NCI-H146 treated with DMSO at 0.1 percent for 48 hours (cell line): ENCODE results near the gene CD4.

Source experiments
- DNase-seq: peaks from one replicate; lab custom pipeline; 2025; ENCODE audit not compliant: unreplicated experiment; lab: John Stamatoyannopoulos, UW

The CD4 gene

DNA sequence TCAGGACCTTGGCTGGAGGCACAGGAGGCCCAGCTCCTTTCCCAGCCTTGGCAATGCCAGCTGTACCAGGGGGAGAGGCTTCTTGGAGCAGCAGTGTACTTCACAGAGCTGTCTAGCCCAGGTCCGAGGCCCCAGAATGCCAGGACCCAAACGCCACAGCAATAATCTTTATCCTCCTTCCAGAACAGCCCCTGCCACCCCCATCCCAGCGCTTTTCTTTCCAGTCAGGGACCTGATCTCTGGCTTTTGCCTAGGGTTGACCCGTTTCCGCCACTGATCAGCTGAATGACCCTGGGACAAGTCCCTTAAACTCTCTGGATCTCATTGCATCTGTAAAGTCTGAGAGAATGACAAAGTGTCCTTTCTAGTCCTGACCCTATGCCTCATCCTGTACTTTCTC is 11.9 kb upstream of the CD4 start:
- no peak for DNase-seq

GRCh38 chr12:6778217-6778573 is 11.1 kb upstream of the CD4 start:
- DNase-seq = no peak

GRCh38 chr12:6778574-6779550 is 10.5 kb upstream of the CD4 start:
- DNase-seq = peak; percentile 96

GRCh38 chr12:6779708-6780432 is 9.5 kb upstream of the CD4 start:
- no peak for DNase-seq

GRCh38 chr12:6780573-6780972 is 8.8 kb upstream of the CD4 start:
- DNase-seq = no peak

GRCh38 chr12:6782119-6782518 is 7.2 kb upstream of the CD4 start:
- no peak for DNase-seq

DNA sequence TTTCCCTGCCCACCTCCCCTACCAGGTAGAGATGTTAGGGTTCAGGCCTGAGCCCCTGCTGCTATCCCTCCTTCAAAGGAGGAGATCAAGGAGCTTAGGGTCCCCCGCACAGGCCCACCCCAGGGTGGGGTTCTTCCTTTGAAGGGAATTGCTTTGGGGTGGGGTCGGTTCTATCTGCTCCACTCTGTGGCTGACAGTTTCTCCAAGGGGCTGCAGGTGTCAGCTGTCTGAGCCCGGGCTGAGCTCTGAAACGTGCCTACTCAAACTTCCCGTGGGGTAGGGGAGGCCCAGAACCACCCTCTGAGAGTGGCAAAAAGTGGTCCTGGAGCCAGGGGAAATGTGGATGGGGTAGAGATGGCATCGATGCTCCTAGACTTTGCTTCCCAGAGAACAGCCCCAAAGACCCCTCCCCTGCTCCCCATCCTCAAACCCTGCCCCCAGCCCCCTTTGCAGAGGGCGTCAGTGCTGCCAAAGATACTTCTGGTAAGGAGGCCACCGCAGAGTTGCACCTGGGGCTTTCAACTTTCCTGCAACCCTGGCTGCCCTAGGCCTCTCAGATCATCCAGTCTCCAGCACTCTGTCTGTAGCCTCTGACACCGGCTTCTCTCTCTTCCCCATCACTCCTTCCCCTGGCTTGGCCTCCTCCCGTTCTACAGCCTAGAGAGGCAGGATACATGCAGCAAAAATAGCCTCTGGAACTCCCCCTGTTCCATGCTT is 6.3 kb upstream of the CD4 start:
- DNase-seq = no peak

- no peak for DNase-seq
Observed at GRCh38 chr12:6783828-6784227, 5.5 kb upstream of the CD4 start.

GRCh38 chr12:6784296-6784695 is 5.0 kb upstream of the CD4 start:
- no peak for DNase-seq

- no peak for DNase-seq
Observed at GRCh38 chr12:6784761-6785160, 4.6 kb upstream of the CD4 start.

DNA sequence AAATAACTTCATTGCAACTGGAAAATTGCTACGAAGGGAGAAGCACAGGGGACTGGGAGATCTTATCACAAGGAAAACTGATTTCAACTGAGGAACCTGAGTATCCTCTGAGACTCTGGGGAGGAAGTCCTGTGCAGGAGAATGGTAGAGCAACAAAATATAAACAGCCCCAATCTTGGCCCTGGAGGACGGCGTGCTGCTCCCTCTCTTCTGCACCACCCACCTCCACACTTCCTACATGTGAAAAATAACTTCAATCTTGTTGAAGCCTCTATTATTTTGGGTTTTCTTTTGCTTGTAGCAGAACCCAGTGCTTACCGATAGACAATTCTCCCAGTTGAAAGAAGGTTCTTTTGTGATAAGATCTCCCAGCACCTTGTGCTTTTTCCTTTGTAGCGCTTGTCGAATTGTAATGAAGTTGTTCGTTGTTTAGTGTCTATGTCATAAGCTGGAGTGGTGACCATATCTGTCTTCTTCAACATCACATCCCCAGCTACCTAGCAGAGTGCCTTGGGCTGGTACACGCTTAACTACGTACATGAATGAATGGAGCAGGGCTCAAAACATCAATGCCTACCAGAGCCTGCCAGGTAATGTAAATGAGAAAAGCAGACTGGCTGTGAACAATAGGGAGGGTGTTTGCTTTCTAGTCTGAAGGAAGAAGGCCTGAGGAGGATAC is 2.8 kb upstream of the CD4 start:
- no peak for DNase-seq

- DNase-seq = no peak
Observed at GRCh38 chr12:6787309-6787708, 2.0 kb upstream of the CD4 start.

DNA sequence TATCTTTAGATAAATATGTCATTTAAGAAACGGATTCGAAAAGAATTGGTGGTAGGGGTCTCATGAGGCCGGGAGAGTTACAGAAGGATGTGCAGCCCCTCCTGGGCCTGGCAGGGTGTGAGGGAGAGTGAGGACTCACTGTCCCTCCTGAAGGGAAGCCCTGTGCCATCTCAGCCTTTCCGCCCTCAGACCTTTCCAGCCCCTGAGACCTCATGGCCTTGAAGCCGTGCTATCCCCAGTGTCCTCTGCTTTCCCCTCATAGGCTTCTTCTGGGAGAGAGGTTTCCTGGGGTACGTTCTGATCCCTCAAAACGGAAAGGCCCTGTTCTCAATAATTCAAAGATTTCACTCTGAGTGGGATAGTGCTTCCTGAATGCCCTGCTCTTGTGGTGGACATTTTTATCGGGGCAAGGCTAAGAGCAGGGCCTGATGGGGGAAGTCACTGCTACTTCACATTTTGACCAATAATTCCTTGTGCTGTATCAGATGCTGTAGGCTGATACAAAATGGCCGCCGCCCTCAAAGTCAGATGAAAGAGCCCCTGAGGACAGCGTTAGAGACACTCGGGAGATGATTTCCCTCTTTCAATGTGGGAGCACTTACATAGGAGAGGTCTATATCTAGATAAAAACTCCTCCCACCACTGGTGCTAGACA is 1.3 kb downstream of the CD4 start:
- DNase-seq = no peak

DNA sequence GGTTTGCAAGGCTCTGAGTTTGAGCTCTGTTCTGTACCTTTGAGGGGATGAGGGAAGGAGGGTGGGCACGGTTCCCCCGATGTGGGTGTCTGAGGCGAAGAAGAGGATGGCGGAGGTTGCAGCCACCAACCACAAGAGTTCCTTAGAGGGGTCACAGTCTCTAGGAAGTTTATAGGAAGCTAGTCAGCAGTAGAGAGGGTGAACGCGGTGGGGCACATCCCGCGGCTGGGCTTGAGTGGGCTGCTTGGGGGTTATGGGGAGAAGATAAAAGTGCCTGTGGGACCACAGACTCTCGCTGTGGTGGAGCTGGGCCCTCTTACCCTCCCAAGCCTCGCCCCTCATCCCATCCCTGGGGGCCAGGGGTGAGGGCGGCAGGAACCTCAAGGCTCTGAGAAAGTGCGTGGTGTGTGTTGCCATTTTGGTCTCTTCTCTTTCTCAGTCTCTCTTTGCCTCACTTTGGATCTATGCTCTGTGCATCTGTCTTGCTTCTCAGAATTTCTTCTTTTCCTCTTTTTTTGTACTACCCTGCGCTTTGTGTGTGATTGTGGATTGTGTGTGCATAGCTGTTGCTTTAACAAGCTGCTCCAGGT is 2.7 kb downstream of the CD4 start:
- no peak for DNase-seq

GRCh38 chr12:6792522-6793201 is 3.3 kb downstream of the CD4 start:
- DNase-seq = no peak

GRCh38 chr12:6795088-6795487 is 5.8 kb downstream of the CD4 start:
- DNase-seq = no peak

DNA sequence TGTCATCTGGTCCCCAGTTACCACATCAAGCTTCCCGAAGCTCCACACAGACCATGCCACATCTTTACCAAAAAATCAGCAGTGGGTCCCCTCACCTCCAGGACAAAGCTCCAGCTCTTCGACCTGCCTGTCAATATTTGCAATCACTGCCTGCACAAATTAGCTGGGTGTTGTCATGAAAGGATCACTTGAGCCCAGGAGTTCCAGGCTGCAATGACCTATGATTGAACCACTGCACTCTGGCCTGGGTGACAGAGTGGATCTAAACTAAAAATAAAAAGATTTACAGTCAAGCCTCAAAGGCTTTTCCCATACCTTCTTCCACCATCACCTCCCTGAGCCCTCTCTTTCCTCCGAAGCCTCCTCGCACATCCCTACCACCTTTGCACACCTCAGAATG is 7.2 kb downstream of the CD4 start:
- DNase-seq = no peak

DNA sequence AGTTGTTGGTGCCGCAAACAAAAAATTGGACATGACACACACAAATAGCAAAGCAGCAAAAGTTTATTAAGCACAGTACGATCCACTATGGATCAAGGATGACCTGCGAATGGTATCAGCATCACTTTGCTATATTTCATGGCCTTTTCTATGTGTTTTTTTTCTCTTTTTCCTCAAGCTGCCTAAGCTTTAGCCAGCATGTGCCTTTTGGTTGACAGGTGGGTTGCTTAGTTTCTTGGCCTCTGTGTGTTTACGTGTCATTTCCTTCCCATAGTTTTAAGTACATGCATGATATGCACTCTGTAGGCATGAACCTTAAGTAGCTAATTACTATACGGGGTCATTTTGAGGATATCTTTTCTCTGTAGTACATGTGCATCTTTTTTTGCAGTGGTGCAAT is 9.8 kb downstream of the CD4 start:
- DNase-seq = no peak

- no peak for DNase-seq
Observed at GRCh38 chr12:6807170-6807569, 17.8 kb downstream of the CD4 start.

- DNase-seq = no peak
Observed at GRCh38 chr12:6809056-6809455, 19.7 kb downstream of the CD4 start.
